Nephron (organoid): ENCODE data around the gene PRODH2.
"Not testable (repeated sequence)": the region's sequence is repeated elsewhere in the genome, so short reads cannot be mapped to it uniquely, and the experiment has no call there.

Experiments
- H3K27ac Mint-ChIP-seq, 3 experiments: 2 replicates each; pipeline ENCODE4 v1.8.0; 2020; ENCODE audit warnings: mixed read lengths in 3 of 3, mild to moderate bottlenecking in 2 of 3, moderate library complexity in 1 of 3
- H3K27me3 Mint-ChIP-seq: 2 replicates; pipeline ENCODE4 v1.8.0; 2021; ENCODE audit warnings: low read depth, mild to moderate bottlenecking, moderate library complexity, mixed read lengths
- H3K36me3 Mint-ChIP-seq: 2 replicates; pipeline ENCODE4 v1.8.0; 2020; ENCODE audit warnings: low read depth, mixed read lengths
- H3K4me1 Mint-ChIP-seq: 2 replicates; pipeline ENCODE4 v1.8.0; 2020; ENCODE audit warnings: mixed read lengths
- H3K4me3 Mint-ChIP-seq, 3 experiments: 2 replicates each; pipeline ENCODE4 v1.8.0; 2020; ENCODE audit warnings: mild to moderate bottlenecking in 3 of 3, mixed read lengths in 3 of 3, moderate library complexity in 2 of 3
- H3K9me3 Mint-ChIP-seq: 2 replicates; pipeline ENCODE4 v1.8.0; 2020; ENCODE audit warnings: mixed read lengths
- CTCF ChIP-seq, 3 experiments: fragments of 200-600 bp; sonication (generic); IDR thresholded peaks; one replicate each; pipeline ENCODE4 v1.5.0; 2021; ENCODE audit warnings: antibody characterized with exemption in 3 of 3; ENCODE audit not compliant: unreplicated experiment in 3 of 3

Gene PRODH2

GRCh38 chr19:35806597-35806996 lies 6.0 kb downstream of the PRODH2 start:
- Mint-ChIP-seq H3K27ac (no peak overlapping the region), H3K4me3 (no peak overlapping the region), H3K9me3 (peaks cover 3% of the 10 kb centered on the region), H3K36me3 (peaks cover 3% of the 10 kb centered on the region), H3K4me1 (no peaks in the 10 kb centered on the region), H3K27me3 (peaks cover 43% of the 10 kb centered on the region)
- no peak for TF ChIP-seq CTCF (IDR thresholded peaks at IDR 0.05; ENCODE audit: unreplicated experiment in 3 of 3)

GRCh38 chr19:35805526-35806102 lies 7.0 kb downstream of the PRODH2 start:
- Mint-ChIP-seq H3K36me3 (peaks cover 4% of the 10 kb centered on the region), H3K4me3 (no peak overlapping the region), H3K4me1 (no peaks in the 10 kb centered on the region), H3K9me3 (peaks cover 4% of the 10 kb centered on the region), H3K27me3 (peaks cover 43% of the 10 kb centered on the region), H3K27ac (no peak overlapping the region)
- no peak for TF ChIP-seq CTCF (IDR thresholded peaks at IDR 0.05; ENCODE audit: unreplicated experiment in 3 of 3)

GRCh38 chr19:35801828-35802227 lies 10.8 kb downstream of the PRODH2 start:
- Mint-ChIP-seq H3K36me3 (peaks cover 4% of the 10 kb centered on the region), H3K4me1 (no peaks in the 10 kb centered on the region)
- TF ChIP-seq CTCF (IDR thresholded peaks at IDR 0.05; ENCODE audit: unreplicated experiment in 3 of 3): no peak

GRCh38 chr19:35797663-35798062 lies 15.0 kb downstream of the PRODH2 start:
- peaks cover 4% of the 10 kb centered on the region for H3K9me3 Mint-ChIP-seq

More at GRCh38 chr19:35801828-35802227, 10.8 kb downstream of the PRODH2 start:
- H3K27ac Mint-ChIP-seq: no peak overlapping the region
- H3K9me3 Mint-ChIP-seq: peaks cover 4% of the 10 kb centered on the region
- H3K27me3 Mint-ChIP-seq: peaks cover 52% of the 10 kb centered on the region
- no peak overlapping the region for H3K4me3 Mint-ChIP-seq

GRCh38 chr19:35796645-35797542 lies 15.8 kb downstream of the PRODH2 start:
- peaks cover 3% of the 10 kb centered on the region for H3K9me3 Mint-ChIP-seq
- H3K27ac Mint-ChIP-seq: no peak overlapping the region
- no peaks in the 10 kb centered on the region for H3K4me1 Mint-ChIP-seq
- peaks cover 59% of the 10 kb centered on the region for H3K27me3 Mint-ChIP-seq
- peak overlapping the region; percentile 20 to 52 (median 40) for H3K4me3 Mint-ChIP-seq
- no peak for TF ChIP-seq CTCF (IDR thresholded peaks at IDR 0.05; ENCODE audit: unreplicated experiment in 3 of 3)
- peaks cover 4% of the 10 kb centered on the region for H3K36me3 Mint-ChIP-seq

More at GRCh38 chr19:35797663-35798062, 15.0 kb downstream of the PRODH2 start:
- H3K27ac Mint-ChIP-seq: no peak overlapping the region
- H3K4me1 Mint-ChIP-seq: no peaks in the 10 kb centered on the region
- TF ChIP-seq CTCF (IDR thresholded peaks at IDR 0.05; ENCODE audit: unreplicated experiment in 3 of 3): no peak
- H3K4me3 Mint-ChIP-seq: peak overlapping the region; percentile 20 to 52 (median 40)
- H3K27me3 Mint-ChIP-seq: peaks cover 59% of the 10 kb centered on the region
- H3K36me3 Mint-ChIP-seq: peaks cover 4% of the 10 kb centered on the region

GRCh38 chr19:35795564-35795963 lies 17.1 kb downstream of the PRODH2 start:
- H3K4me3 Mint-ChIP-seq, H3K27ac Mint-ChIP-seq, H3K36me3 Mint-ChIP-seq, H3K9me3 Mint-ChIP-seq, H3K4me1 Mint-ChIP-seq: not testable (repeated sequence)
- peaks cover 59% of the 10 kb centered on the region for H3K27me3 Mint-ChIP-seq
